NB4 (cell line): Measurements from ENCODE around the gene IDUA.

Experiments used
- CTCF ChIP-seq: IDR thresholded peaks from one replicate; pipeline ENCODE4 v1.5.1; 2012; ENCODE audit warnings: low read depth, low read length
- MYC ChIP-seq: IDR thresholded peaks from 2 replicates; pipeline ENCODE4 v1.6.1; 2011; ENCODE audit warnings: low read depth, low read length
- POLR2A ChIP-seq: IDR thresholded peaks from 2 replicates; pipeline ENCODE4 v1.6.1; 2011; ENCODE audit warnings: mild to moderate bottlenecking; ENCODE audit not compliant: insufficient read length; ENCODE audit errors: extremely low read depth

- TF ChIP-seq CTCF (no peak), POLR2A (no peak), MYC (no peak)
Observed at GRCh38 chr4:951594-952468, 35.0 kb upstream of the IDUA start.
